ENCODE results near the gene SYDE1.

Gene SYDE1

GRCh38 chr19:15108845-15109767, 1.9 kb downstream of the SYDE1 start:
- no peak for DNase-seq (ENCODE audit: low read depth, low spot score)

DNA sequence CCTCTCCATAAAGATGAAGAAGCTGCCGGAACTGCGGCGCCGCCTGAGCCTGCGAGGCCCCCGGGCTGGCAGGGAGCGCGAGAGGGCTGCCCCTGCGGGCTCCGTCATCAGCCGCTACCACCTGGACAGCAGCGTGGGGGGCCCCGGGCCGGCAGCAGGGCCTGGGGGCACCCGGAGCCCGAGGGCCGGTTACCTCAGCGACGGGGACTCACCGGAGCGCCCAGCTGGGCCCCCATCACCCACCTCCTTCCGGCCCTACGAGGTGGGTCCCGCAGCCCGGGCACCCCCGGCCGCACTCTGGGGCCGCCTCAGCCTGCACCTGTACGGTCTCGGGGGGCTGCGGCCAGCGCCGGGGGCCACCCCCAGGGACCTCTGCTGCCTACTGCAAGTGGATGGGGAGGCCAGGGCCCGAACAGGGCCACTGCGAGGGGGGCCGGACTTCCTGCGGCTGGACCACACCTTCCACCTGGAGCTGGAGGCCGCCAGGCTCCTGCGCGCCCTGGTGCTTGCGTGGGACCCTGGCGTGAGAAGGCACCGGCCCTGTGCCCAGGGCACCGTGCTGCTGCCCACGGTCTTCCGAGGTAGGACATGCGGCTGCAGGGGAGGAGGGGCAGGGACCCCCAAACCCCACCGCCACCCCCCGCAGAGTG, 2.7 kb downstream of the SYDE1 start:
- DNase-seq (ENCODE audit: low read depth, low spot score), result no peak

GRCh38 chr19:15110418-15110815, 3.2 kb downstream of the SYDE1 start:
- no peak for DNase-seq (ENCODE audit: low read depth, low spot score)

- no peak for DNase-seq (ENCODE audit: low read depth, low spot score)
These were observed 4.6 kb downstream of the SYDE1 start for GRCh38 chr19:15111758-15112157.

- no peak for DNase-seq (ENCODE audit: low read depth, low spot score)
These were observed 5.2 kb downstream of the SYDE1 start for GRCh38 chr19:15112385-15112784.

DNA sequence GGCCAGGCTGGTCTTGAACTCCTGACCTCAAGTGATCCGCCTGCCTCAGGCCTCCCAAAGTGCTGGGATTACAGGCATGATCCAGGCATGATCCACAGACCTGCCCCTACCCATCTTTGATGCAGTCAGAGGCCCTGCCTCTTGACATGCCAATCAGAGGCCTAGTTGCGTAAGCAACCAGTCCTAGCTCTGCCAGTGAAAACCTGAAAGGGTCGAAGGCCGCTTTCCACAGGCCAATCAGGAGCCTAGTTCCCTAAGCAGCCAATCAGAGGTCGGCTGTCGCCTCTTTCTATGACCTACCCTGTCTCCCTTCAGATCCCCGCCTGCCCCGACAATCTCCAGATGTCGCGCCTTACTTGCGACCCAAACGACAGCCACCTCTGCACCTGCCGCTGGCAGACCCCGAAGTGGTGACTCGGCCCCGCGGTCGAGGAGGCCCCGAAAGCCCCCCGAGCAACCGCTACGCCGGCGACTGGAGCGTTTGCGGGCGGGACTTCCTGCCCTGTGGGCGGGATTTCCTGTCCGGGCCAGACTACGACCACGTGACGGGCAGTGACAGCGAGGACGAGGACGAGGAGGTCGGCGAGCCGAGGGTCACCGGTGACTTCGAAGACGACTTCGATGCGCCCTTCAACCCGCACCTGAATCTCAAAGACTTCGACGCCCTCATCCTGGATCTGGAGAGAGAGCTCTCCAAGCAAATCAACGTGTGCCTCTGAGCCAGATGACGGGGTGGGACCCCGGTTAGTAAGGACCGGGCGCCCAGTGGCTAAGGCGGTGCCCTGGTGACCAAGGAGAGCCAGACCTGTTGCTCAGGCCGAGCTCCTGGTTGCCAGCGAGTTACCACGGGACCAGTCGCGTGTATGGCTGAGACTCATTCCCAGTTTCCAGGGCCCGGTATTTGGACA, 6.3 kb downstream of the SYDE1 start:
- no peak for DNase-seq (ENCODE audit: low read depth, low spot score)

DNA sequence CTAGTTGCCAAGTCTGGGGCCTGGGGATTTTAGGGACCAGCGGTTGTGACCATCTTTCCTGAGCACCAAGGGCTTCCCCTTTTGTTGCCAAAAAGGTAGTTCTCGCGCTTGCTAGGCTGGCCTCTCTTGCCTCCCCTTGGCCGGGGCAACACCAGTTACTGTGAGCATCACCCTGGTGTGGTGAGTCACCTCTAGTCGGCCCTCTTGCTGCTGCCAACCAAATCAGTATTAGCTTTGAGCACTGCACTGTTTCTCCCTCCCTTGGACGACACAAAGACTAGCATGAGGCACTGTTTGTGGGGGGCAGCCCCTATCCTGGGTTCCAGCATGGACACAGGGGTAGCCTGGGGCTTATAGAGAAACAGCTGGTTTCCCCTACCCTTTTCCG, 6.9 kb downstream of the SYDE1 start:
- DNase-seq (ENCODE audit: low read depth, low spot score), result peak; percentile 71

- peak; percentile 36 for DNase-seq (ENCODE audit: low read depth, low spot score)
These were observed 7.9 kb downstream of the SYDE1 start for GRCh38 chr19:15115080-15115479.

- DNase-seq (ENCODE audit: low read depth, low spot score), result no peak
These were observed 8.8 kb downstream of the SYDE1 start for GRCh38 chr19:15115762-15116615.

GRCh38 chr19:15116856-15117255, 9.7 kb downstream of the SYDE1 start:
- no peak for DNase-seq (ENCODE audit: low read depth, low spot score)

DNA sequence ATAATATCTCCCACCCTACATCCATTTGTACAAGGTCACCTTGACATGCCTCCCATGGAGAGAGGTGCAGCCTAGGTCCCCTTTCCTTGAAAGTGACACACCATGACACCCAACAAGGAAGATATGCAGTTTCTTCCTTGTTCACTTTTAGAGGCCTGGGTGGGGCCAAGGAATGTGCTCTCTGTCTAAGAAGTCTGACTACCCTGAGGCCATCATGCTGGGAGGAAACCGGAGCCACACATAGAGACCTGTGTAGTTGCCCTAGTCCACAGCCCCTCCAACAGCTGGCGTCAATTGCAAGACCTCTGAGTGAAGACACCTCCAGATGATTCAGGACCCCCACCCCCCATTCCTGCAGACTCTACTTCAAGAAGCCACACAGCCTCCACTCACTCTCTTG, 11.0 kb downstream of the SYDE1 start:
- no peak for DNase-seq (ENCODE audit: low read depth, low spot score)

DNA sequence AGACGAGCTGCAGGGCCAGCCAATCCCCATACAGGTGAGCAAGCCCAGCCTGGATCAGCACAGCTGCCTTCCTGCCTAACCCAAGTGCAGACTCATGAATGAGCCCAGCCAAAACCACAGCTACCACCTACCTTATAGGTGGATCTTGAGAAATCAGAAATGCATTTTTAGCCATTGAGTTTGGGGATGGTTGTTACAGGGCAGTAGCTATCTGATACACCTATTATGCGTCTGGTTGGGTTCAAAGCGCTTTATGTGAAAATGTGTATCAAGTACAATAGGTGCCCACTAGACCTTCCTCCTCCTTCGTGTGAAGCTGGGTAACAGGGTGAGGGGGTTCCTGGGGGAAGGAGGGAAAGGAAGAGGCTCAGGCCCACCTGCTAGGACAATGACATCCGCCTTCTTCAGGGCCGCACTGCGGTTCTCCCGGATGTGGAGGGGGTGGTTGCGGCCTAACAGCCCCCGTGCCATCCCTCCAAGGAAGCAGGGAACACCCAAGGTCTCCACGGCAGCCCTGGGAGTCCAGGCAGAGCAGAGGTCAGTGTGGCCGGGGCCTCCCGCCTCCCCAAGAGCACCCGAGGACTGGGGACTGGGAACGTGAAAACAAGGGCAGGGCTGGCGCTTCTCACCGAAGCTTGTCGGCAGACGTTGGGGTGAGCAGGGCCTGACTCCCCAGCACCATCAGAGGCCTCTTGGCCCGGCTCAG, 11.7 kb downstream of the SYDE1 start:
- no peak for DNase-seq (ENCODE audit: low read depth, low spot score)

DNA sequence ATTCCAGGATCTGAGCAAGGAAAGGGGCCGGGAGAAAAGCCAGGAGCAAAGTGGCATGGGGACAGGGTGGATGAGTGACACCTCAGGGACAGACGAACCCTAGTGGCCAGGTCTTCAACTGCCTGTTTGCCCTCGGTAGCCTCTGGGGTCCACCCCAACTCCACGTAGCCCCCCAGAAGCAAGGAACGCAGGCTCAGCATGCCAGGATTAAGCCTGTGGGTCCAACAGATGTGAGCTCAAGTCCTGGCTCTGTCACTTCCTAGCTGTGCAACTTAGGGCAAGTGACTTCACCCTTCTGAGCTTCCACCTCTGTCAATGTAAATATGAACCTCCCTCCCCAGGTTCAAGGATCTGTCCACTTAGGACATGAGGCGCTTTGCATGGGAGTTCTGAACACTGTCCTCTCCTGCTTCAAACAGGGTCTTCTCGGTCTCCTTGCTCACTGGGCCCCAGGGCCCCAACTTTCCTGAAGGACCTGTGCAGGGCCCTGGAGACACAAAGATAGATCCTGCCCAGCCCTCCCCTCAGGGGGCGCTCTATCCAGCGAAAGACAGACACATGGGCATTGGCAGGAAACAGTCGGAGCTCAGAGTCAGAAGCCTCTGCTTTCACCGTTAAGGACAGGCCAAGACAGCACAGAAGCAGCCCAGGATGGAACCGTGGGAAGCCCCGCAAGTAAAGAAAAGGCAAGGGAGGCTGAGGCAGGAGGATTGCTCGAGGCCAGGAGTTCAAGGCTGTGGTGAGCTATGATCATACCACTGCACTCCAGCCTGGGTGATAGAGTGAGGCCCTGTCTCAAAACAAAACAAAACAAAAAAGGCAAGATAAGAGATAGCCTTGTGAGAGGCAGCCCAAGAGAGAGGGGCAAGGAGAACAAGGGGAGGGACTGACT, 13.2 kb downstream of the SYDE1 start:
- DNase-seq (ENCODE audit: low read depth, low spot score), result no peak

DNA sequence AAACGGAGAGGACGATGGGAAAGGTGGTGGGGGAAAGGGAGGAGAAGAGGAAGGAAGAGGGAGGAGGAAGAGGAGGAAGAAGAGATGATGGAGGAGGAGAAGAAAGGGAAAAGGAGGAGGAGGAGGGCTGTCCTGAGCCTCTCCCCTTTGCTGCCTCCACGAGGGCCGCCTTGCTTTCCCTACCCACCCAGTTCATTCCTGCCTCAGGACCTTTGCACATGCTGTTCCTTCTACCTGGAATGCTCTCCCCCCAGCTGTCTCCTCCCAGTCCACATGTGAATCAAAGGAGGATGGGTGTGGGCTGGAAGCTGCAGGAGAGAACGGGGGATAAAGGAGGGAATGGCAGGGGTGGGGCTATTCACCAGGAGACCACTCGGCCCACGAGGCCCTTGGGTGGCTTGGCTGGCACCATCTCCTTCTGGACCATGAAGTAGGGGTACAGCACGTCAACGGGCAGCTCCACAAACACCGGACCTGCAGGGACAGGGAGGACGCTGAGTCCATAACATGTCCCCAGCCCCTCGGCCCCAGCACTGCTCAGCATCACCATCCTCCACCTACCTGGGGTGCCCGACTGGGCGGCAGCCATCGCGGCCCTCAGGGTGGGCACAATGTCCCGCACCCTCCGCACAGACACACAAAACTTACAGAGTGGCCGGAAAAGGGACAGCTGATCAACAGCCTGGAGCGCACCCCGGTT, 15.3 kb downstream of the SYDE1 start:
- no peak for DNase-seq (ENCODE audit: low read depth, low spot score)

- DNase-seq (ENCODE audit: low read depth, low spot score), result no peak
These were observed 16.1 kb downstream of the SYDE1 start for GRCh38 chr19:15123031-15123890.

GRCh38 chr19:15123900-15124299, 16.7 kb downstream of the SYDE1 start:
- DNase-seq (ENCODE audit: low read depth, low spot score), result peak; percentile 30

GRCh38 chr19:15124572-15125231, 17.5 kb downstream of the SYDE1 start:
- peak; percentile 29 for DNase-seq (ENCODE audit: low read depth, low spot score)

Measured in astrocyte of the hippocampus (primary cell).